Hippocampal formation (tissue), 2 donors: ENCODE data around the gene CATSPER1.
"Not testable (repeated sequence)": the region's sequence is repeated elsewhere in the genome, so short reads cannot be mapped to it uniquely, and the experiment has no call there.

ENCODE experiments used
- DNase-seq, 2 donors: peaks; one replicate each; lab custom pipeline; 2025; lab: John Stamatoyannopoulos, UW

Gene CATSPER1

GRCh38 chr11:66020618-66021357, 5.5 kb downstream of the CATSPER1 start:
- DNase-seq = no peak

- DNase-seq = no peak
Observed at GRCh38 chr11:66020212-66020611, 6.1 kb downstream of the CATSPER1 start.

- DNase-seq = no peak
Observed at GRCh38 chr11:66017321-66017720, 9.0 kb downstream of the CATSPER1 start.

DNA sequence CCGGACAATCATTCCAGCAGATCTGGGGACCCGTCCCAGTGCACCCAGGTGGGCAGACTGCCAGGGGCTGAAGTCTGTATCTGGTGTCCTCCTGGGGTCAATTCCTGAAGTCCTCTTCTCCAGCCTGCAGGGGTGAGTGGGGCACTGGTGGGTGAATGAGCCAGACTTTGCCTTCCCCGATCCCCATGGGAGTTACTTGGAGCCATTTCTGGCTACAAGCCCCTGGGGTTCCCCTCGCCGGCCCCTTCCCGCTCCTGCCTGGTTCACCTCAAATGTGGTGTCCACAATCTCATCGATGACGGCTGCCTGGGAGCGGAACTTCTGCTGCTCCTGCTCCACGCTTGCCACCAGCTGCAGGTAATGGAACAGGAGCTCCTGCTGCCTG, 9.5 kb downstream of the CATSPER1 start:
- DNase-seq = no peak

- no peak for DNase-seq
Observed at GRCh38 chr11:66015936-66016792, 10.1 kb downstream of the CATSPER1 start.

- no peak for DNase-seq
Observed at GRCh38 chr11:66015454-66015881, 10.8 kb downstream of the CATSPER1 start.

- DNase-seq = no peak
Observed at GRCh38 chr11:66014804-66015453, 11.3 kb downstream of the CATSPER1 start.

DNA sequence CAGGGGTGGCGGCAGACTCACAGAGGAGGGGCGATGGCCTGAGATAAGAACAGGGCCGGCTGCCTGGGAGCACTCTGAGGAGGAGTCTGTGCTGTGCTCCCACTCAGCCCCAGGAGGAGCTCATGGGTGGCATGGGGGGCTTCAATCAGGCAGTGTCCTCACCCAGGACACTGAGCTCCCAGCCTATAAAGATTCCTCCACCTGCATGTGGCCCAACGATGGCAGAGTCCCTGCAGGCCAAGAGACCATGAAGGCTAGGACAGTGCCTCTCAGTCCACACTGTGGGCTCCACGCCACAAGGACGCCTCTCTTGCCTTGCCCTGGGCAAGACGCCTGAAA, 12.5 kb downstream of the CATSPER1 start:
- DNase-seq = no peak

- no peak for DNase-seq
Observed at GRCh38 chr11:66012946-66013761, 13.1 kb downstream of the CATSPER1 start.

DNA sequence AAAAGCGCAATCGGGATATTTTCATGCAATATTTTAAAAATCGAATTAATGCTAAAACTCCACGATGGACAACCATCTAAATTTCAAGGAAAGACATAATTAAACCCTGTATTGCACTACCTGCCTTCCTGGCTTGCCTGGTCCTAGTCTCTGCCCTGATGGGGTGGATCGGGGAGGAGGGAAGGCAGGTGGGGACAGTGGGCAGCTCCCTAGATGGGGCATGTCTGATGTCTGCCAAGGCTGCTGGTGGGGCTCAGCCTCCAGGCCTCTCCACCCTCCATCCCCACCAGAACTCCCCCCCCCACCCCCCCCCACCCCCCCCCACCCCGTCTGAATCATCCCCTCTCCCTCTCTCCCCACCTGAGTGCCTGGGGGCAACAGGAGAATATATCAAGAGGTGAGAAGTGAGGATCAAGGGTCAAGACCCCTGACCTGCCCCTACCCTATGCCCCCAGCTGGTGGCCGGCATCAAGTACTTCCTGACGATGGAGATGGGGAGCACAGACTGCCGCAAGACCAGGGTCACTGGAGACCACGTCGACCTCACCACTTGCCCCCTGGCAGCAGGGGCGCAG, 13.8 kb downstream of the CATSPER1 start:
- DNase-seq = no peak

DNA sequence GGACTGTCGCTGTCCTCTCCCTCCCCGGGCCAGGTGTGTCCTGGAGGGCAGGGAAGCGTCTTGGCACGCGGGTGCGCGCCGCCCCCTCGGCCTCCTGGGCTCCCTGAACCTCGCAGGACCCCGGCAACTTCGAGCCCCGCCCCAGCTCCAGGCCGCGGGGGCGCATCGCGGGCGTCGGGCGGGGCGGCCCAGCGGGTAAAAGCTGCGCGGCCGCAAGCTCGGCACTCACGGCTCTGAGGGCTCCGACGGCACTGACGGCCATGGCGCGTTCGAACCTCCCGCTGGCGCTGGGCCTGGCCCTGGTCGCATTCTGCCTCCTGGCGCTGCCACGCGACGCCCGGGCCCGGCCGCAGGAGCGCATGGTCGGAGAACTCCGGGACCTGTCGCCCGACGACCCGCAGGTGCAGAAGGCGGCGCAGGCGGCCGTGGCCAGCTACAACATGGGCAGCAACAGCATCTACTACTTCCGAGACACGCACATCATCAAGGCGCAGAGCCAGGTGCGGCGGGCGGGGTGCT, 14.4 kb downstream of the CATSPER1 start, which contains the start of gene CST6:
CST6 (plus strand) TSS at position 224 of the 519 bp plus-strand sequence; CDS start at position 261, 37 bp downstream.
- DNase-seq = no peak

DNA sequence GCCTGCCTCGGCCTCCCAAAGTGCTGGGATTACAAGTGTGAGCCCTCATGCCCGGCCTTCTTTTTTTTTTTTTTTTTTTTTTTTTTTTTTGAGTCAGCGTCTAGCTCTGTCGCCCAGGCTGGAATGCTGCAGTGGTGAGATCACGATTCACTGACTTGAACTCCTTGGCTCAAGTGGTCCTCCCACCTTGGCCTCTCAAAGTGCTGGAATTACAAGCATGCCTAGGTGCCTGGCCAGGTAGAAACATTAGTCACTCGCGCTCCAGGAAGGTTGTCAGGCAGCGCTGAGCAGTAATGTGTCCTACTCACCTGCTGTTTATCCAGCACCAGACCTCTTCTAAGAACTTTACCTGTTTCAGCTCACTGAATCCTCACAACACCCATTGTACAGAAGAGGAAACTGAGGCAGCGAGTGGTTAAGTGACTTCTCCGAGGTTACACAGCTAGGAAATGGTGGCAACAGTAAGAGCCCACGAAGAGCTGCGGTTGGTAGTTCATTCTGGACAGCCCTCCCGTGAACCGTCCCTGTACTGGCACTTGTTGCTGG, 15.0 kb downstream of the CATSPER1 start:
- no peak for DNase-seq

DNA sequence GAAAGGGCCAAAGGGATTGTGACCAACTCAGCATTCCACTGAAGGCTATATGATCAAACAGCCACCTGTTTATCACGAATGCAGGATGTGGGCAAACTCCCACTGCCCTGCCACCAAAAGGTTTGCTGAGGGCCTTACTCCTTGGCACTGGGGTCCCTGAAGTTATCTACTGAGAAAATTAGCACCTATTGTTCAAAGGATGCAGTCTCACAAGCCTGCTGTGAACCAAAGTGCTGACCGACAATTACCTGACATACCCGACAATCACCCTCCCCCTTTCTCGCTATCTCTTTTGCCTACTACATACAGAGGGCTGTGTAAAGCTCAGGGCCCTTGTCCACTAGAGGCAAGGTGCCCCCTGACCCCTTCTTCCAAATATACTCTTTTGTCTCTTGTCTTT, 16.2 kb downstream of the CATSPER1 start:
- DNase-seq = not testable (repeated sequence)

- DNase-seq = no peak
Observed at GRCh38 chr11:66008468-66009101, 17.7 kb downstream of the CATSPER1 start.

- DNase-seq = no peak
Observed at GRCh38 chr11:66008095-66008467, 18.2 kb downstream of the CATSPER1 start.

DNA sequence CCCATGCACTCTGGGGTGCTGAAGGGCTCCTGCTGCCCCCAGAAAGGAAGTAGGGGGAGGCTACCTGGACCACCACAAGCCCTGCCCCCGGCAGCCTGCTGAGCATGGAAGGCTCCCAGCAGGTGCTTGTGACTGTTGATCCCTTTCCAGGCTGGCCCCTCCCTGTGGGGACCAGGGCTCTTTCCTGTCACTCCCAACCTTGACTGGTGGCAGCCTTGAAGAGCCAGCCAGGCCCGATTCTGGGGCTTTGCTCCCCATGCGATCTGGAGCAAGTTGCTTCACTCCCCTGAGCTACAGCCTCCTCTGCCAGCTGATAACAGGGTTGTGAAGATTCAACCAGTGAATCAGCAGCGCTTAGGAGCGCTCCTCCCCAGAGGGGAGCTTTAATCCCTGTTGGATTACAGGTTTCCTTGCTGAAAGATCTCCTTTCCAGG, 19.1 kb downstream of the CATSPER1 start:
- no peak for DNase-seq

DNA sequence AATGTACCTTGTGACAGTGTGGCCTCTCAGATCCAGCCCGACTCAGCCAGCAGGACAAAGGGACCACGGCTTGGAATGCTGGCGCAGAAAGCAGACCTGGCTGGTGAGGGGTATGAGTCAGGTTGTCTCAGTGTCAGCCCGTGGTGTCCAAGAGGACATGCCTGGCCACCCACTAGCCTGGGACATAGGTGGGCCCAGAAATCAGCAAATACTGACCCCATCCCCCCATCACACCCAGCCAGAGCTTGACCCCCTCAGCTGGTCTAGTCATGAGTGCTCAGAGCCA, 19.4 kb downstream of the CATSPER1 start:
- no peak for DNase-seq

DNA sequence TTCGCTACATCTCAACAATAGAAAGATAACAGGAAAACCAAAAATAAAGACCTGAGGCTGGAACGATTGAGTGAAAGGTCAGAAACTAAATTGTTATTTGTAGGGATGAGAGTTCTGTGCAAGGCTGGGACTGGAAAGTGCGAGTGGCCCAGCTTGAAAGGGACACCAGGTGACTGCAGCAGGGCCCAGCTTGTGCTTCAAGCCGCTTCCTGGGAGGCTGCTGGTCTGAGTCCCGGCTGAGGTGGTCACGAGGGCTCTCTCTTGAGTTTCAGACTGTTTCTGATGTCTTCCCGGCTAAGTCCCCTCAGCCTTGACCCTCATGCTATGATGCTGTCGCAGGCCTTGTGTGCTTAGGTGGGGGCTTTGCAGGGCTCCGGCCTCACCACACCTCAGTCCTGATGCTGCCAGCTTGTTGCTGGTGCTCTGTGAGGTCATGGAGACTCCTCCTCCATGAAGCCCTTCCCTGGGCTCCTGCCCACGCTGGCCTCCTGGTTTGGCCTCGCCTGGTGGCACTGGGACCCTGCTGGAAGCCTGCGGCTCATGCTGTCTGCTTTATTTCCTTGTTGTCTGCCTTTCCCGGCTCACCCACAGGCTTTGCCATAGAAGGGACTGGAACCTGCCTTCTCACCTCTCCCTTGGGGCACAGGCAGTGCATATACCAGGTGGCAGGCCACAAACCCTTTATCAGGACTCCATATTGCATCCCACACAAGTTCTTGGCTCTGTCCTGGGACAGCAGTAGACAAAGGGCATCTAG, 20.0 kb downstream of the CATSPER1 start:
- DNase-seq = no peak

DNA sequence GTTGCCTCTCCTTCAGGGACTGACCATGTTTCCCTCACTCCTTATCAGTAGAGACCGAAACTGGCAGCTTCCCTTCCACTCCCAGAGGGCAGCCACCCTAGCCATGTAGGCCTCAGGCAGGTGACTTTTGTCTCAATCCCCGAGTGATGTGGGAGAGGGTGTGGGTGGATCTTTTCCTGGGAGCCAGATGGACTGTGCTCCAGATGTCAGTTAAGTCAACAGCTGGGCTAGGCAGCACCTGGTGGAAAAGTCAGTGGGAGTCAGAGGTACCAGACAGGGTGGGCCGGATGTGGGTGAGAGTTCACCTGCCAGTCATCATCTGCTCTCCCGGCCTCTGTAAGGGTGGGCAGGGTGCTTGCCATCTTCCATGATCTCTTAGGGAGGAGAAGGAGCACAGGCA, 22.1 kb downstream of the CATSPER1 start:
- DNase-seq = no peak

DNA sequence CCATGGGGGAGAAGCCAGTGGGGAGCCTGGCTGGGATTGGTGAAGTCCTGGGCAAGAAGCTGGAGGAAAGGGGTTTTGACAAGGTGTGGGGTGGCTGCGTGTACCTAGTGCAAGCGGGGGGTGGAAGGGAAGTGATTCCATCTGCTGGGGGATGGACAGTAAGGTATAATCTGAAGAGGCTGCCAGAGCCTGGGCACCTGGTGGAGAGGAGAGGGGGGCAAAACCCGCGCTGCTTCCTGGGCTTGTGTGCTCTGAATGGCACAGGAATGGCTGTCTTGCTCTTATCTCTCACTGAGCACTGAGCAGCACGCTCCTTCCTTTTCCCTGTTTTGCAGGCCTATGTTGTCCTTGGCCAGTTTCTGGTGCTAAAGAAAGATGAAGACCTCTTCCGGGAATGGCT, 23.0 kb downstream of the CATSPER1 start:
- no peak for DNase-seq
